ENCODE results near the gene HOXB9. TPM values are rescaled to one million over a fixed set of nuclear protein-coding genes. Genes with fewer than 3 reads are reported as not detected.

Gene HOXB9
- total and polyA plus RNA-seq, 10 of the 15 experiments (the other 5 are each of a cell fraction or from before 2014, with no cell fraction given), result 0.01 to 0.49 (median 0.09) TPM; not detected in 5

DNA sequence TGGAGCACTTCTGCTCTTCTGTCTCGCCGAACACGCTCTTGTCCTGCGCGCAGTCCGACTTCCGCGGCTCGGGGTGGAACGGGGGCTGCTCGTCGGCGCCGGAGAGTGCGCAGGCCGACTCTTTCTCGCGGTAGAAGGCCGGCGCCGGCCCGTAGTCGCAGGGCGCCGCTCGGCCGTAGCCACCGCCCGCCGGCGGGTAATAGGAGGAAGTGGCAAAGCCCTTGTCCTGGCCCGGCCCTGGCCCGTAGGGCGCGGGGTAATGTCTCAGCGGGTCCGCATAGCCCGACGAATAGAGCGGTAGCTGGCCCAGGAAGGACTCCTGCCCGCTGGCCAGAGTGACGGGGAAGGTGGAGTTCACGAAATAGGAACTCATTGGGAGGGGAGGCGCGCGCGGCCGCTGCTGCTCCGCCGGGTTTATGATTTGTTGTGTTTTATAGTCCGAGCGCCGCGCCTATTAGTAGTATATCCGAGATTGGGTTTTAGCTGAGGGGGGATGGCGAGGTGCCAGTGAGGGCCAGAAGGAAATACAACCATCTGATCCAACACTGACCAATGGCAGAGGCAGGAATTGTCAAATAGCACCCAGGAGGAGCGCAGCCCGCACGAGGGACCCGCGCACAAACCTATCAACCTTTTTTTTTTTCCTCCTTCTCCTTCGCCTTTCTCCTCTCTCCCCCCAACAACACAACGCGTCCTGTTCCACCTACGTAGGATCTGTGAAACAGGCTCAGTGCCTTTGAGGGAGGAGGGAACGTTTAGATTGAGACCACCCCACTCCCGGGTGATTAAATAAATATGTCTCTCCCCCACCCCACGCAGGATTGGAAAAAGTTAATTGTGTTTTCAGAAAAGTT, 28.2 kb downstream of the HOXB9 start (continued):
- TF ChIP-seq NRF1 (conservative IDR thresholded peaks at IDR 0.05; ENCODE audit: low read depth, low read length), result 0 out of 2 replicates have a peak, but pooled peaks have one; percentile 21

DNA sequence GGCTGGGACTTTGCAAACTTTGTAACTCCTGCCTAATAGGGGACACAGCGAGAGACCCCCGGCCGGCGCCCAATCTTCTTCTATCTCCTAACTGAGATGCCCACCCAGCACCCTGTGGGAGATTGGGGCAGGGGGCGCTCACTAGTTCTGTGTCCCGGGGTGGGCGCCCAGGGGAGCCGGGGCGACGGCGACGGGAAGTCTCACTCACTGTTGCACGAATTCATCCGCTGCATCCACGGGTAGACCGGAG, 28.7 kb downstream of the HOXB9 start:
- peaks cover 14 to 51% of the 10 kb centered on the region in 2 experiments for H3K27me3 ChIP-seq (replicated peaks in 1 of 2; ENCODE audit: control insufficient read depth in 2 of 2, insufficient read depth in 2 of 2, low read length in 1 of 2)
- FAIRE-seq (no peak), ATAC-seq (no peak), DNase-seq (ENCODE audit: low read depth, low spot score) (no peak)
- H3K36me3 ChIP-seq (ENCODE audit: control insufficient read depth in 2 of 2, insufficient read depth in 2 of 2, low read length in 1 of 2), result no peaks in the 10 kb centered on the region
- H3K79me2 ChIP-seq (ENCODE audit: control insufficient read depth, insufficient read depth, low read length), result no peaks in the 10 kb centered on the region
- H3K4me3 ChIP-seq, result peak overlapping the region; percentile 79
- H3K27ac ChIP-seq (ENCODE audit: control insufficient read depth, insufficient read depth), result no peak overlapping the region
- H3K4me2 ChIP-seq (ENCODE audit: control insufficient read depth, insufficient read depth), result peak overlapping the region; percentile 66
- ChIA-PET POLR2A (no interaction called here), SMC1A (ENCODE audit: uncharacterized antibody, unreplicated experiment) (no interaction called here), RAD21 (ENCODE audit: unreplicated experiment) (no interaction called here), CTCF (interaction anchor here (0.7 to 2.2 kb wide), 2 partner anchors 246 to 471 kb away, joined by 3 to 5 read pairs; no protein-coding TSS in a partner anchor)
- no peak overlapping the region; the same call in 1 of the 2 replicates for H3K9ac ChIP-seq (ENCODE audit: control insufficient read depth, insufficient read depth, low read length)
- no TSS peak for BruUV-seq (replicated peaks)
- H2AFZ ChIP-seq (ENCODE audit: control insufficient read depth, low read depth, low read length), result peak overlapping the region; percentile 71
- no peaks in the 10 kb centered on the region for H4K20me1 ChIP-seq (ENCODE audit: control insufficient read depth, insufficient read depth)
- under 1% methylated on average over 16 of the region's 16 CpGs for WGBS (ENCODE audit: insufficient coverage, insufficient replicate concordance, low lambda C conversion rate, missing lambda C conversion rate)
- in situ Hi-C loops (cut with MboI), result loop anchor here (5.0 kb wide), 1 partner anchor 335 kb away; no protein-coding TSS in a partner anchor
- H3K9me3 ChIP-seq (replicated peaks; ENCODE audit: control insufficient read depth, insufficient read depth, low read length), result no peaks in the 10 kb centered on the region
- intact Hi-C loops (cut with micrococcal nuclease; ENCODE audit: unreplicated experiment), result no loop called here
- peaks cover 10% of the 10 kb centered on the region for H3K4me1 ChIP-seq (ENCODE audit: control insufficient read depth, insufficient read depth, low read length)
- TF ChIP-seq, protein P1, sequence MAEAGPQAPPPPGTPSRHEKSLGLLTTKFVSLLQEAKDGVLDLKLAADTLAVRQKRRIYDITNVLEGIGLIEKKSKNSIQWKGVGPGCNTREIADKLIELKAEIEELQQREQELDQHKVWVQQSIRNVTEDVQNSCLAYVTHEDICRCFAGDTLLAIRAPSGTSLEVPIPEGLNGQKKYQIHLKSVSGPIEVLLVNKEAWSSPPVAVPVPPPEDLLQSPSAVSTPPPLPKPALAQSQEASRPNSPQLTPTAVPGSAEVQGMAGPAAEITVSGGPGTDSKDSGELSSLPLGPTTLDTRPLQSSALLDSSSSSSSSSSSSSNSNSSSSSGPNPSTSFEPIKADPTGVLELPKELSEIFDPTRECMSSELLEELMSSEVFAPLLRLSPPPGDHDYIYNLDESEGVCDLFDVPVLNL (IDR thresholded peaks at IDR 0.05; ENCODE audit: low read depth, low read length), result no peak
- TF ChIP-seq TCF12 (IDR thresholded peaks at IDR 0.05; ENCODE audit: low read depth, low read length) (no peak), MEF2B (IDR thresholded peaks at IDR 0.05; ENCODE audit: partially characterized antibody, poor library complexity, severe bottlenecking) (no peak), RUNX3 (IDR thresholded peaks at IDR 0.05; ENCODE audit: low read length) (no peak), ASH2L (IDR thresholded peaks at IDR 0.05; ENCODE audit: borderline replicate concordance, low read depth) (no peak), EED (IDR thresholded peaks at IDR 0.05; ENCODE audit: low read depth) (no peak), RELA (IDR thresholded peaks at IDR 0.05; ENCODE audit: borderline replicate concordance, partially characterized antibody) (no peak), MTA2 (IDR thresholded peaks at IDR 0.05; ENCODE audit: low read depth) (no peak), MEF2A (IDR thresholded peaks at IDR 0.05; ENCODE audit: insufficient read depth, low read depth, low read length) (no peak), IKZF1 (conservative IDR thresholded peaks at IDR 0.05) (no peak), TCF7 (IDR thresholded peaks at IDR 0.05; ENCODE audit: borderline replicate concordance) (no peak), MYB (IDR thresholded peaks at IDR 0.05; ENCODE audit: borderline replicate concordance, low read depth, low read length) (no peak), HCFC1 (IDR thresholded peaks at IDR 0.05; ENCODE audit: low read length) (no peak), NRF1 (conservative IDR thresholded peaks at IDR 0.05; ENCODE audit: low read depth, low read length) (no peak)
- TF ChIP-seq, protein P2, sequence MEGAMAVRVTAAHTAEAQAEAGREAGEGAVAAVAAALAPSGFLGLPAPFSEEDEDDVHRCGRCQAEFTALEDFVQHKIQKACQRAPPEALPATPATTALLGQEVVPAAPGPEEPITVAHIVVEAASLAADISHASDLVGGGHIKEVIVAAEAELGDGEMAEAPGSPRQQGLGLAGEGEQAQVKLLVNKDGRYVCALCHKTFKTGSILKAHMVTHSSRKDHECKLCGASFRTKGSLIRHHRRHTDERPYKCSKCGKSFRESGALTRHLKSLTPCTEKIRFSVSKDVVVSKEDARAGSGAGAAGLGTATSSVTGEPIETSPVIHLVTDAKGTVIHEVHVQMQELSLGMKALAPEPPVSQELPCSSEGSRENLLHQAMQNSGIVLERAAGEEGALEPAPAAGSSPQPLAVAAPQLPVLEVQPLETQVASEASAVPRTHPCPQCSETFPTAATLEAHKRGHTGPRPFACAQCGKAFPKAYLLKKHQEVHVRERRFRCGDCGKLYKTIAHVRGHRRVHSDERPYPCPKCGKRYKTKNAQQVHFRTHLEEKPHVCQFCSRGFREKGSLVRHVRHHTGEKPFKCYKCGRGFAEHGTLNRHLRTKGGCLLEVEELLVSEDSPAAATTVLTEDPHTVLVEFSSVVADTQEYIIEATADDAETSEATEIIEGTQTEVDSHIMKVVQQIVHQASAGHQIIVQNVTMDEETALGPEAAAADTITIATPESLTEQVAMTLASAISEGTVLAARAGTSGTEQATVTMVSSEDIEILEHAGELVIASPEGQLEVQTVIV (IDR thresholded peaks at IDR 0.05; ENCODE audit: borderline replicate concordance, partially characterized antibody), result no peak
- TF ChIP-seq, protein P3, sequence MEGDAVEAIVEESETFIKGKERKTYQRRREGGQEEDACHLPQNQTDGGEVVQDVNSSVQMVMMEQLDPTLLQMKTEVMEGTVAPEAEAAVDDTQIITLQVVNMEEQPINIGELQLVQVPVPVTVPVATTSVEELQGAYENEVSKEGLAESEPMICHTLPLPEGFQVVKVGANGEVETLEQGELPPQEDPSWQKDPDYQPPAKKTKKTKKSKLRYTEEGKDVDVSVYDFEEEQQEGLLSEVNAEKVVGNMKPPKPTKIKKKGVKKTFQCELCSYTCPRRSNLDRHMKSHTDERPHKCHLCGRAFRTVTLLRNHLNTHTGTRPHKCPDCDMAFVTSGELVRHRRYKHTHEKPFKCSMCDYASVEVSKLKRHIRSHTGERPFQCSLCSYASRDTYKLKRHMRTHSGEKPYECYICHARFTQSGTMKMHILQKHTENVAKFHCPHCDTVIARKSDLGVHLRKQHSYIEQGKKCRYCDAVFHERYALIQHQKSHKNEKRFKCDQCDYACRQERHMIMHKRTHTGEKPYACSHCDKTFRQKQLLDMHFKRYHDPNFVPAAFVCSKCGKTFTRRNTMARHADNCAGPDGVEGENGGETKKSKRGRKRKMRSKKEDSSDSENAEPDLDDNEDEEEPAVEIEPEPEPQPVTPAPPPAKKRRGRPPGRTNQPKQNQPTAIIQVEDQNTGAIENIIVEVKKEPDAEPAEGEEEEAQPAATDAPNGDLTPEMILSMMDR (IDR thresholded peaks at IDR 0.05 in 2 of 3, conservative IDR thresholded peaks at IDR 0.05 in 1 of 3; ENCODE audit: control insufficient read depth in 2 of 3, extremely low read depth in 1 of 3, insufficient read depth in 1 of 3, low read depth in 3 of 3, low read length in 3 of 3), result no peak
